Neural cell (in vitro differentiated cells): ENCODE measurements around the gene CACNA1H. TPM values are rescaled to one million over a fixed set of nuclear protein-coding genes. Genes with fewer than 3 reads are reported as not detected.
"Not testable (repeated sequence)": the region's sequence is repeated elsewhere in the genome, so short reads cannot be mapped to it uniquely, and the experiment has no call there.

ENCODE experiments used
- H2AFZ ChIP-seq: fragments of 200-600, 300-800 bp; sonication (generic), shearing (Covaris generic); 2 replicates; pipeline ENCODE4 v1.6.0; 2014; ENCODE audit warnings: low read depth, mild to moderate bottlenecking, antibody characterized with exemption, low read length, moderate library complexity
- H3F3A ChIP-seq: fragments of 200-600 bp; shearing (Covaris generic); 2 replicates; pipeline ENCODE4 v1.6.1; 2016; ENCODE audit warnings: mild to moderate bottlenecking, moderate library complexity, mixed read lengths, antibody characterized with exemption, low read length; ENCODE audit not compliant: insufficient read depth, poor library complexity, severe bottlenecking
- H3K27ac ChIP-seq: fragments of 200-600, 300-800 bp; sonication (generic), shearing (Covaris generic); 2 replicates; pipeline ENCODE4 v1.5.1; 2014; ENCODE audit warnings: mild to moderate bottlenecking, low read length, moderate library complexity
- H3K27me3 ChIP-seq: fragments of 300-800, 200-600 bp; sonication (generic), shearing (Covaris generic); 2 replicates; pipeline ENCODE4 v1.6.0; 2014; ENCODE audit warnings: mild to moderate bottlenecking, low read depth, low read length, moderate library complexity; ENCODE audit not compliant: insufficient read depth
- H3K36me3 ChIP-seq: fragments of 300-800, 200-600 bp; sonication (generic), shearing (Covaris generic); 2 replicates; pipeline ENCODE4 v1.5.1; 2014; ENCODE audit warnings: mild to moderate bottlenecking, antibody characterized with exemption, low read length, moderate library complexity; ENCODE audit not compliant: insufficient read depth
- H3K4me2 ChIP-seq: fragments of 300-800, 200-600 bp; sonication (generic), shearing (Covaris generic); 2 replicates; pipeline ENCODE4 v1.6.0; 2014; ENCODE audit warnings: mild to moderate bottlenecking, low read length
- H3K4me3 ChIP-seq: fragments of 300-800, 200-600 bp; sonication (generic), shearing (Covaris generic); 2 replicates; pipeline ENCODE4 v1.5.1; 2014; ENCODE audit warnings: mild to moderate bottlenecking, low read length, moderate library complexity
- H3K79me2 ChIP-seq: fragments of 200-600 bp; shearing (Covaris generic); replicated peaks from 2 replicates; pipeline ENCODE4 v1.6.0; 2014; ENCODE audit warnings: mild to moderate bottlenecking, low read length, moderate library complexity; ENCODE audit not compliant: insufficient read depth
- H3K9ac ChIP-seq: fragments of 300-800, 200-600 bp; sonication (generic), shearing (Covaris generic); 2 replicates; pipeline ENCODE4 v1.6.1; 2016; ENCODE audit warnings: mild to moderate bottlenecking, low read length, mixed read lengths
- H3K9me2 ChIP-seq: fragments of 200-600 bp; shearing (Covaris generic); 2 replicates; pipeline ENCODE4 v1.6.1; 2016; ENCODE audit warnings: mild to moderate bottlenecking, low read length, mixed read lengths; ENCODE audit not compliant: insufficient read depth
- H3K9me3 ChIP-seq: fragments of 200-600, 300-800 bp; sonication (generic), shearing (Covaris generic); 2 replicates; pipeline ENCODE4 v1.6.1; 2016; ENCODE audit warnings: mild to moderate bottlenecking, mixed run types, low read length, moderate library complexity, mixed read lengths
- H4K20me1 ChIP-seq: fragments of 200-600 bp; shearing (Covaris generic); 2 replicates; pipeline ENCODE4 v1.6.1; 2016; ENCODE audit warnings: mild to moderate bottlenecking, mixed run types; ENCODE audit not compliant: insufficient read depth
- CTCF ChIP-seq: fragments of 450-650 bp; IDR thresholded peaks from 2 replicates; pipeline ENCODE4 v1.5.1; 2014; ENCODE audit warnings: antibody characterized with exemption, mild to moderate bottlenecking, moderate library complexity; ENCODE audit not compliant: poor library complexity, severe bottlenecking
- EZH2 ChIP-seq: fragments of 200-600, 300-800 bp; shearing (Covaris generic), sonication (generic); IDR thresholded peaks from 2 replicates; pipeline ENCODE4 v1.6.1; 2014; ENCODE audit warnings: antibody characterized with exemption, low read length, borderline replicate concordance, mild to moderate bottlenecking; ENCODE audit not compliant: insufficient read depth, poor library complexity, severe bottlenecking
- MXI1 ChIP-seq: fragments of 450-650 bp; conservative IDR thresholded peaks from 2 replicates; pipeline ENCODE4 v1.6.1; 2014; ENCODE audit warnings: antibody characterized with exemption, mild to moderate bottlenecking; ENCODE audit not compliant: poor library complexity, severe bottlenecking
- TAF1 ChIP-seq: IDR thresholded peaks from 2 replicates; pipeline ENCODE4 v1.6.1; 2012; ENCODE audit warnings: low read depth
- polyA plus RNA-seq: library from polyadenylated mRNA; depleted of rRNA; stranded (reverse); fragments of >200 nt; gene quantifications from 2 replicates; pipeline ENCODE4 v1.2.3, GENCODE V29; 2014
- TF ChIP-seq, protein P1 (sequence below): IDR thresholded peaks from 2 replicates; pipeline ENCODE4 v1.6.1; 2012; ENCODE audit warnings: borderline replicate concordance

CACNA1H gene
- polyA plus RNA-seq, 1 donor from 2014 or later, result 27.7 TPM

DNA sequence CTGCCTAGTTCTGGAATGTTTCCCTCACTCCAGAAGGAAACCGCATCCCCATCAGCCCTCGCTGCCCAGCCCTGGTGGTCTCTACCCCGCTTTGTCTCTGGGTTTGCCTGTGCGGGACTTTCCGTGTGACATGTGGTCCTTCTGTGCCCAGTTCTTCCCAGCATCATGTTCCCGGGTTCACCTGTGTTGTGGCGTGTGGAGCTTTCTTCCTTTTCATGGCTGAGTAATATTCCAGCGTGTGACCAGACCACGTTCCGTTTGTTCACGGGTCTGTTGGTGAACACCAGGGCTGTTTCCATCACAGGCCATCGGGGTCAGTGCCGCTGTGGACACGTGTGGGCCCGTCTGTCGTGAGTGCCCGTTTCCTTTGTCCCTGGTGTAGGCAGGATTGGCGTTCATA, 32.1 kb downstream of the CACNA1H start:
- Histone ChIP-seq H2AFZ (no peak overlapping the region), H3K9me3 (no peaks in the 10 kb centered on the region), H3K9ac (no peak overlapping the region), H3K79me2 (no peaks in the 10 kb centered on the region), H4K20me1 (no peaks in the 10 kb centered on the region), H3K9me2 (no peaks in the 10 kb centered on the region), H3K36me3 (no peaks in the 10 kb centered on the region), H3K27ac (no peak overlapping the region), H3F3A (no peaks in the 10 kb centered on the region), H3K27me3 (no peaks in the 10 kb centered on the region), H3K4me2 (no peak overlapping the region), H3K4me3 (no peak overlapping the region)
- TF ChIP-seq TAF1, result no peak

DNA sequence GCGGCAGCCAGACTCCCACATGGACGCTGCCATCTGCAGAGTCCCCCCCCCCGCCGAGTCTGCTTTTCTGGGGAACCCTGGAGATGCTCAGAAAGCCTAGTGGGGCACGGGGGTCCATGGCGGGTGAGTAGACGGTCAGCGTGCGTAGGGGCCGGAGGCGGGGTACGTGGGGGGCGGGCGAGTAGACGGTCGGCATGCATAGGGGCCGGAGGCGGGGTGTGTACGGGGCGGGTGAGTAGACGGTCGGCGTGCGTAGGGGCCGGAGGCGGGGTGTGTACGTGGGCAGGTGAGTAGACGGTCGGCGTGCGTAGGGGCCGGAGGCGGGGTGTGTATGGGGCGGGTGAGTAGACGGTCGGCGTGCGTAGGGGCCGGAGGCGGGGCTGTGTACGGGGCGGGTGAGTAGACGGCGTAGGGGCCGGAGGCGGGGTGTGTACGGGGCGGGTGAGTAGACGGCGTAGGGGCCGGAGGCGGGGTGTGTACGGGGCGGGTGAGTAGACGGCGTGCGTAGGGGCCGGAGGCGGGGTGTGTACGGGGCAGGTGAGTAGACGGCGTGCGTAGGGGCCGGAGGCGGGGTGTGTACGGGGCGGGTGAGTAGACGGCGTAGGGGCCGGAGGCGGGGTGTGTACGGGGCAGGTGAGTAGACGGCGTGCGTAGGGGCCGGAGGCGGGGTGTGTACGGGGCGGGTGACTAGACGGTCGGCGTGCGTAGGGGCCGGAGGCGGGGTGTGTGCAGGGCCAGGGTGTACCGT, 32.7 kb downstream of the CACNA1H start:
- not testable (repeated sequence) for H3K9me3 ChIP-seq, H3K27ac ChIP-seq, H3F3A ChIP-seq, H3K9ac ChIP-seq, H3K79me2 ChIP-seq, H4K20me1 ChIP-seq, H3K4me3 ChIP-seq, H3K9me2 ChIP-seq, H3K36me3 ChIP-seq, H3K4me2 ChIP-seq, H2AFZ ChIP-seq, H3K27me3 ChIP-seq

DNA sequence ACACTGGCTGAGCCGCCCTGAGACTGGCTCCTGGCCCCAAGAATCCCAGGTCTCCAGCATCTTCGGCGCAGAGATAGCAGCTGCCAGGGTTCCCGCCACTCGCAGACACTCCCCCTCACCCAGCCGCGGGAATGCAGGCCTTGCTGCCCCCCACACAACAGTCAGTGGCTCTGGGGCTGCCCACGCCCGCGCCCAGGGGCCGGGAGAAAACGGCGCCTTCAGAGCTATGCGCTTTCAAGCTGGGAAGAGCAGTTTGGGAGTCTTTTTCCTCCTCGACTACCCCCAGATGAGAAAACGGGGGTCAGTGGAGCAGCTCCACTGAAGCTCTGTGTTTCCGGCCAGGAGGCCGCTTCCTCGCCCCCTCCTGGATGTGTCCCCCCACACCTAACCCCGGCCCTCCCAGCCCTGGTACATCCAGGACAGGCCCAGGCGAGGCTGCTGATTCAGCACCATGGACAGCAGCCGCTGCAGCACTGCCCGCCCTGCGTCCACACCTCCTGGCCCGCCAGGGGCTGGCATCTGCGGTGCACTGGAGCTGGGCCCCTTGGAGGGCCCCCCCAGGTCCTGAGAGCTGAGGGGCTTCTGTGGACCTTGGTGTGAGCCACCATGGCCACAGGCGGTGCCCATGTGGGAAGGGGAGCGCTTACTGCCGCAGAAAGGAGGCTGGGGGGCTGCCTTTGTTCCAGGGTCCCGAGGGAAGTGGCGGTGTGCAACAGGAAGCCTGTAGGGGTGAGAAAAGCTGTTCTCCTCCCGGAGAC, 35.7 kb downstream of the CACNA1H start:
- Histone ChIP-seq H3K4me3 (no peak overlapping the region), H4K20me1 (no peaks in the 10 kb centered on the region), H3F3A (no peaks in the 10 kb centered on the region), H3K9me2 (no peaks in the 10 kb centered on the region), H3K9me3 (no peaks in the 10 kb centered on the region), H3K79me2 (no peaks in the 10 kb centered on the region), H2AFZ (no peak overlapping the region), H3K27me3 (no peaks in the 10 kb centered on the region), H3K9ac (no peak overlapping the region), H3K27ac (no peak overlapping the region), H3K4me2 (no peak overlapping the region), H3K36me3 (no peaks in the 10 kb centered on the region)
- TF ChIP-seq MXI1, result no peak
- TF ChIP-seq, protein P1, sequence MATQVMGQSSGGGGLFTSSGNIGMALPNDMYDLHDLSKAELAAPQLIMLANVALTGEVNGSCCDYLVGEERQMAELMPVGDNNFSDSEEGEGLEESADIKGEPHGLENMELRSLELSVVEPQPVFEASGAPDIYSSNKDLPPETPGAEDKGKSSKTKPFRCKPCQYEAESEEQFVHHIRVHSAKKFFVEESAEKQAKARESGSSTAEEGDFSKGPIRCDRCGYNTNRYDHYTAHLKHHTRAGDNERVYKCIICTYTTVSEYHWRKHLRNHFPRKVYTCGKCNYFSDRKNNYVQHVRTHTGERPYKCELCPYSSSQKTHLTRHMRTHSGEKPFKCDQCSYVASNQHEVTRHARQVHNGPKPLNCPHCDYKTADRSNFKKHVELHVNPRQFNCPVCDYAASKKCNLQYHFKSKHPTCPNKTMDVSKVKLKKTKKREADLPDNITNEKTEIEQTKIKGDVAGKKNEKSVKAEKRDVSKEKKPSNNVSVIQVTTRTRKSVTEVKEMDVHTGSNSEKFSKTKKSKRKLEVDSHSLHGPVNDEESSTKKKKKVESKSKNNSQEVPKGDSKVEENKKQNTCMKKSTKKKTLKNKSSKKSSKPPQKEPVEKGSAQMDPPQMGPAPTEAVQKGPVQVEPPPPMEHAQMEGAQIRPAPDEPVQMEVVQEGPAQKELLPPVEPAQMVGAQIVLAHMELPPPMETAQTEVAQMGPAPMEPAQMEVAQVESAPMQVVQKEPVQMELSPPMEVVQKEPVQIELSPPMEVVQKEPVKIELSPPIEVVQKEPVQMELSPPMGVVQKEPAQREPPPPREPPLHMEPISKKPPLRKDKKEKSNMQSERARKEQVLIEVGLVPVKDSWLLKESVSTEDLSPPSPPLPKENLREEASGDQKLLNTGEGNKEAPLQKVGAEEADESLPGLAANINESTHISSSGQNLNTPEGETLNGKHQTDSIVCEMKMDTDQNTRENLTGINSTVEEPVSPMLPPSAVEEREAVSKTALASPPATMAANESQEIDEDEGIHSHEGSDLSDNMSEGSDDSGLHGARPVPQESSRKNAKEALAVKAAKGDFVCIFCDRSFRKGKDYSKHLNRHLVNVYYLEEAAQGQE, result peak; percentile 25
- TF ChIP-seq EZH2, result no peak
- no peak for TF ChIP-seq CTCF
